Measurements from ENCODE around the gene POLK.
"Not testable (repeated sequence)": the region's sequence is repeated elsewhere in the genome, so short reads cannot be mapped to it uniquely, and the experiment has no call there.

Gene POLK

DNA sequence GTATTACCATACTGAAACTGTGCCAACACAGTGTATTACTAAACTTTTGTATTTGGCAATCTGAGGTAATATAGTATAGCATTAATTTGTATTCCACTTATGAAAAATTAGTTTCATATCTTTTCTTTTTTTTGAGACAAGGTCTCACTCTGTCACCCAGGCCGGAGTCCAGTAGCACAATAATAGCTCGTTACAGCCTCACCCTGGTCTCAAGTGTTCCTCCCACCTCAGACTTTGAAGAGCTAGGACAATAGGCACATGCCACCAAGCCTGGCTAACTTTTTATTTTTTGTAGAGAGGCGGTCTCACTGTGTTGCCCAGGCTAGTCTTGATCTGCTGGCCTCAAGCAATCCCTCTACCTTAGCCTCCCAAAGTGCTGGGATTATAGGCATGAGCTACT lies 36.1 kb downstream of the POLK start:
- no peak for DNase-seq (ENCODE audit: low read depth in 1 of 2, low spot score in 1 of 2)

DNA sequence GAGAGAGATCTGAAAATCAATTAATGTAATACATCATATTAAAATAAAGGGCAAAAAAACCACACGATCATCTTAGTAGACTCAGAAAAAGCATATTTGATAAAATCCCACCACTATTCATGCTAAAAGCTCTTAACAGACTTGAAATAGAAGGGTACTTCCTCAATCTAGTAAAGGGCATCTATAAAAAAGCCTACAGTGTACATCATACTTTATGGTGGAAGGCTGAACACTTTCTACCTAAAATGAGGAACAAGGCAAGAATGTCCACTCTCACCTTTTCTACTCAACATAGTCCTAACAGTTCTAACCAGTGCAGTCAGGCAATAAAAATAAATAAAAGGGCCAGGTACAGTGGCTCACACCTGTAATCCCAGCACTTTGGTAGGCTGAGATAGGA lies 38.9 kb downstream of the POLK start:
- DNase-seq (ENCODE audit: low read depth in 1 of 2, low spot score in 1 of 2) = no peak

DNA sequence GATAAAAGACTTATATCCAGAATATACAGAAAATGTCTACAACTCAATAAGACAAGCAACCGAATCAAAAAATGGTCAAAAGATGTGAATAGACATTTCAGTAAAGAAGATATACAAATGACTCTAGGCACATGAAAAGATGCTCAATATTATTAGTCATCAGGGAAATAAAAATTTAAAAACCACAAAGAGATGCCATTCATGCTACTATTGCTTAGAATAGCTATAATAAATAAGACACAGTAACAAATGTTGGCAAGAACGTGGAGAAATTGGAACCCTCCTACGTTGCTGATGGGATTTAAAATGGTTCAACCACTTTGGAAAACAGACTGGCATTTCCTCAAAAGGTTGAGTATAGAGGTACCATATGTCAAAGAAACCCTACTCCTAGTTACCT lies 39.8 kb downstream of the POLK start:
- DNase-seq (ENCODE audit: low read depth in 1 of 2, low spot score in 1 of 2) = no peak

- no peak for DNase-seq (ENCODE audit: low read depth in 1 of 2, low spot score in 1 of 2)
Measured at GRCh38 chr5:75552764-75553163, 41.1 kb downstream of the POLK start.

- no peak for DNase-seq (ENCODE audit: low read depth in 1 of 2, low spot score in 1 of 2)
Measured at GRCh38 chr5:75553358-75553757, 41.7 kb downstream of the POLK start.

GRCh38 chr5:75558221-75558620 lies 46.5 kb downstream of the POLK start:
- DNase-seq (ENCODE audit: low read depth in 1 of 2, low spot score in 1 of 2) = no peak

- no peak for DNase-seq (ENCODE audit: low read depth in 1 of 2, low spot score in 1 of 2)
Measured at GRCh38 chr5:75558981-75559632, 47.4 kb downstream of the POLK start.

DNA sequence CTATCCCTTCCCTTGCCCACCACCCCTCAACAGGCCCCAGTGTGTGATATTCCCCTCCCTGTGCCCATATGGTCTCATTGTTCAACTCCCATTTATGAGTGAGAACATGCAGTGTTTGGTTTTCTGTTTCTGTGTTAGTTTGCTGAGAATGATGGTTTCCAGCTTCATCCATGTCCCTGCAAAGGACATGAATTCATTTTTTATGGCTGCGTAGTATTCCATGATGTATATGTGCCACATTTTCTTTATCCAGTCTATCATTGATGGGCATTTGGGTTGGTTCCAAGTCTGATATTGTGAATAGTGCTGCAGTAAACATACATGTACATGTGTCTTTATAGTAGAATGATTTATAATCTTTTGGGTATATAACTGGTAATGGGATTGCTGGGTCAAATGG lies 49.0 kb downstream of the POLK start:
- DNase-seq (ENCODE audit: low read depth in 1 of 2, low spot score in 1 of 2) = not testable (repeated sequence)

GRCh38 chr5:75565991-75566709 lies 54.5 kb downstream of the POLK start:
- DNase-seq (ENCODE audit: low read depth in 1 of 2, low spot score in 1 of 2) = not testable (repeated sequence)

- peak in 1 of 2 donors; percentile 24 for DNase-seq (ENCODE audit: low read depth in 1 of 2, low spot score in 1 of 2)
Measured at GRCh38 chr5:75566710-75567309, 55.1 kb downstream of the POLK start.

DNA sequence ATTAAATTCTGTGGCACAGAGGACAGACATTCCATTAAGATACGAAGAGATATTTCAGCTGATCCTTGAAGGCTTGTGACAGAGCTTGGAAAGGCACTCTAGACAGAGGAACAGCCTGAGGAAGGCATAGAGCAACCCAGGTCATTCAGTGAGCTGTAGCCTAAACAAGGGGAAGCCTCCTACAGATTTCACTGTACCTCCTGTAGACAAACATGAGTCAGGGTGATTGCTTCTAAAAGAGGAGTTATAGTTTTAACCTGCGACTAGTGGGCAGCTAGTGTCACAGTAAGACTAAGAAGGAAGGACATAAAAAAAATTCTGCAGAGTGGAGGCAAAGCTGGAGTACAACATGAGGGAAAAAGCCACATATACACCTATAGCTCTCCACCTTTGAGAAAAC lies 56.0 kb downstream of the POLK start:
- DNase-seq (ENCODE audit: low read depth in 1 of 2, low spot score in 1 of 2) = no peak

- no peak for DNase-seq (ENCODE audit: low read depth in 1 of 2, low spot score in 1 of 2)
Measured at GRCh38 chr5:75568202-75568601, 56.5 kb downstream of the POLK start.

- DNase-seq (ENCODE audit: low read depth in 1 of 2, low spot score in 1 of 2) = no peak
Measured at GRCh38 chr5:75571547-75571946, 59.9 kb downstream of the POLK start.

DNA sequence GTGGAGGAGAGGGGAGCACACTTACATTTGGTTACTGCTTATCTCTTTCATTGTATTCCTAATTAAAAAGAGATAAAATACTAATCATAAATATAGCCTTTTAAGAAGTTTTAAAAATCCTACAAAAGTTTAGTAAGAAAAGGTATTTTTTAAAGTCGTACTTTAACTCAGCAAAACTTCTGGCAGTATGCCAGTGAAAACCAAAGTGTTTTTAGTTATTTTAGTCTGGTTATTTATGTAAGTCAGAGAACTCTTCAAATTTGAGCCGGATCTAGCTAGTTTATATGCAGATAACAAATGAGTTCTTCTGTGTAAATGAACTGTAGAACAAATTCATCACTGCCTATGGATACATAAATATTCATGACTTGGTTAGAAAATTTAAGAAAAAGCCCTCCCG lies 63.1 kb downstream of the POLK start:
- no peak for DNase-seq (ENCODE audit: low read depth in 1 of 2, low spot score in 1 of 2)

GRCh38 chr5:75578280-75578679 lies 66.6 kb downstream of the POLK start:
- DNase-seq (ENCODE audit: low read depth in 1 of 2, low spot score in 1 of 2) = not testable (repeated sequence)

DNA sequence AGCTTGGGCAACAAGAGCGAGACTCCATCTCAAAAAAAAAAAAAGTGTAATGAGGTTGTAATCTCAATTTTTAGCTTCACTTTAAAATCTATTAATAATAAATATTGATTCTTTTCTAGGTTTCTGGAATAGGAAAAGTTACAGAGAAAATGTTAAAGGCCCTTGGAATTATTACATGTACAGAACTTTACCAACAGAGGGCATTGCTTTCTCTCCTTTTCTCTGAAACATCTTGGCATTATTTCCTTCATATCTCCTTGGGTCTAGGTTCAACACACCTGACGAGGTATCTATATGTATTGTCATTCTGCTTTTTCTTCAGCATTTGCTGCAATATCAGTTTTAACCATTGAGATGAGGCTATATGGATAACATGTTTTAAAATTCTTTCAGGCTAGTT lies 73.0 kb downstream of the POLK start:
- DNase-seq (ENCODE audit: low read depth in 1 of 2, low spot score in 1 of 2) = no peak

- DNase-seq (ENCODE audit: low read depth in 1 of 2, low spot score in 1 of 2) = no peak
Measured at GRCh38 chr5:75588666-75589065, 77.0 kb downstream of the POLK start.

DNA sequence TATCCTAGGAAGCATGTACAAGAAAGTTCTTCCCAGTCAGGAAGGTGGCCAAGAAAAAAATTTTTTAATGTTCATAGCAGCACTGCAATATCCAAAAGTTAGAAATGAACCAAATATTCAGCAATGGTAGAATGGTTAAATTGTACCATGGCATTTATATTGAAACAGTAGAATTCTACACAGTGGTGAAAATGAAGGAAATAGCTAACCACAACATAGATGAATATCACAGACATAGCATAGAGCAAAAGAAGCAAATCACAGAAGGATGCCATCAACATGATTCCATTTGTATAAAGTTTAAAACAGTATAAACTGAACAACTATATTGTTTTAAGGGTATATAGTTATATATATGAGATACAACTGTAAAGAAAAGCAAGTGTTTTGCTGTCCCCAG lies 88.8 kb downstream of the POLK start:
- no peak for DNase-seq (ENCODE audit: low read depth in 1 of 2, low spot score in 1 of 2)

GRCh38 chr5:75601567-75601966 lies 89.9 kb downstream of the POLK start:
- no peak for DNase-seq (ENCODE audit: low read depth in 1 of 2, low spot score in 1 of 2)

DNA sequence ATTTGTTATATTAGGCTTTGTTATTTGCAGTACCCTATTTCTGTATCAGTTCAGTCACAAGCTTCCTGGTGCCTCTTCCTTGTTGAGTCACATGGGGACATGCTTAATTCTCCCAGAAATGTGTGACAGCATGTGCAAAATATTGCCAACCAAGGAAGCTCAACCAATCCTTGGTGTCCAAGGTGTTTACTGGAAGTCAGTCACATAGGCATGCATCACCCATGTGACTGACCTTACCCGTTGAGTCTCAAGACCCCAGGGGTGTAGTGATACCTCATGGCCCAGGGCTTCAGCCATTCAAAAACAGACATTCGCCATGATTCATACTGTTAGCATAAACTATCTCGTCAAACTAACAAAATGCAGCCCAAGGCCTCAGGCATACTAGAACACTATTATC lies 90.3 kb downstream of the POLK start:
- no peak for DNase-seq (ENCODE audit: low read depth in 1 of 2, low spot score in 1 of 2)

- DNase-seq (ENCODE audit: low read depth in 1 of 2, low spot score in 1 of 2) = no peak
Measured at GRCh38 chr5:75603371-75603770, 91.7 kb downstream of the POLK start.

DNA sequence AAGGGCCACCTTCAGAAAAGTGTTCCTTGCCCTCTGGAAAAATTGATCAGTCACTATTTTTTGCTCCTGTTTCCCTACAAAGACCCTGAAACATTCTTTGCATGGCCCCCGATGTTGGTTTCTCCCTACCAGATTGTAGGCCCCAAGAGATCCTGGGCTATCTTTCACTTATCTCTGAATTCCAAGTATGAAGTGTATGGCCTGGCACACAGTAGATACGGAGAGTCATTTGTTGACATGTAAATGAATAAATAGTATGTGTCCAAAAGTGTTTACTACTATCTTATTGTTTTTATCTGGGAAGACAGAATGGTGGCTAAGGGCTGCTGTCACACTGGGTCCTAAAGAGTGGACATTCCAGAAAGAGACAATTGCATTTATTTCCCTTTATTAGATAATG lies 92.1 kb downstream of the POLK start:
- DNase-seq (ENCODE audit: low read depth in 1 of 2, low spot score in 1 of 2) = no peak

DNA sequence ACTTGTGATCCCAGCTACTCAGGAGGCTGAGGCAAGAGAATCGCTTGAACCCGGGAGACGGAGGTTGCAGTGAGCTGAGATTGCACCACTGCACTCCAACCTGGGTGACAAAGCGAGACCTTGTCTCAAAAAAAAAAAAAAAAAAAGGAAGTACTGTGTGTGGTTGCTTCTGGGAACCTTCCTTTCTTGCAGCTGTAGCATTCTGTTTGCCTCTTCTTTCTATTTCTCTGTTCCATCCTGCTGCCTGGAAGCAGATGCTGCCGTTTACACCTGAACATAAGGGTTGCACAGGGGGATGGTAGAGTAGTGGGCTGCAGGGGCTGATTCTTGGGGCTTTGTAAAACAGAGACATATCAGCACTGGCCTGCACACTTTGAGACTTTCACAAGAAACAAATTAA lies 95.7 kb downstream of the POLK start:
- DNase-seq (ENCODE audit: low read depth in 1 of 2, low spot score in 1 of 2) = not testable (repeated sequence)

Measured in activated T-helper 1 cell treated with anti-CD3 and anti-CD28 coated beads, Interleukin-2, amount 50 U/mL, for 16 hours (primary cell).